Measurements from ENCODE around the gene NUDT3.
"Not testable (repeated sequence)": the region's sequence is repeated elsewhere in the genome, so short reads cannot be mapped to it uniquely, and the experiment has no call there.

DNA sequence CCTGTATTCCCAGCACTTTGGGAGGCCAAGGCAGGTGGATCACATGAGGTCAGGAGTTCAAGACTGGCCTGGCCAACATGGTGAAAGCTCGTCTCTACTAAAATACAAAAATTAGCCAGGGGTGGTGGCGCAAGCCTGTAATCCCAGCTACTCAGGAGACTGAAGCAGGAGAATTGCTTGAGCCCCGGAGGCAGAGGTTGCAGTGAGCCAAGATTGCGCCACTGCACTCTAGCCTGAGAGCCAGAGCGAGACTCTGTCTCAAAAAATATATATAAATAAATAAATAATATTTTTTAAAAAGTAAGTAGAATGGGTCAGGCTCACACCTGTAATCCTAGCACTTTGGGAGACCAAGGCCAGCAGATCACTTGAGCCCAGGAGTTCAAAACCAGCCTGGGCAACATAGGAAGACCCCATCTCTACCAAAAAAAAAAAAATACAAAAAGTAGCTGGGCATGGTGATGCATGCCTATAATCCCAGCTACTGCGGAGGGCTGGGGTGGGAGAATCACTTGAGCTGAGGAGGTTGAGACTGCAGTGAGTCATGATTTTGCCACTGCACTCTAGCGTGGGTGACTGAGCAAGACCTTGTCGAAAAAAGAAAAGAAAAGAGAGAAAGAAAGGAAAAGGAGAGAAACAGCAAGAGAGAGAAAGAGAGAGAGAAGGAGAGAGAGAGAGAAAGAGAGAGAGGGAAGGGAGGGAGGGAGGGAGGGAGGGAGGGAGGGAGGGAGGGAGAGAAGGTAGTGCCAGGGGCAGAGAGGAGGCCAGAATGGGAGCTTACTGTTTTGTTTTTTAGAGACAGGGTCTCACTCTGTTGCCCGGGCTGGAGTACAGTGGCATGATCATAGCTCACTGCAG, 26.5 kb downstream of the NUDT3 start:
- TF ChIP-seq, protein P1, sequence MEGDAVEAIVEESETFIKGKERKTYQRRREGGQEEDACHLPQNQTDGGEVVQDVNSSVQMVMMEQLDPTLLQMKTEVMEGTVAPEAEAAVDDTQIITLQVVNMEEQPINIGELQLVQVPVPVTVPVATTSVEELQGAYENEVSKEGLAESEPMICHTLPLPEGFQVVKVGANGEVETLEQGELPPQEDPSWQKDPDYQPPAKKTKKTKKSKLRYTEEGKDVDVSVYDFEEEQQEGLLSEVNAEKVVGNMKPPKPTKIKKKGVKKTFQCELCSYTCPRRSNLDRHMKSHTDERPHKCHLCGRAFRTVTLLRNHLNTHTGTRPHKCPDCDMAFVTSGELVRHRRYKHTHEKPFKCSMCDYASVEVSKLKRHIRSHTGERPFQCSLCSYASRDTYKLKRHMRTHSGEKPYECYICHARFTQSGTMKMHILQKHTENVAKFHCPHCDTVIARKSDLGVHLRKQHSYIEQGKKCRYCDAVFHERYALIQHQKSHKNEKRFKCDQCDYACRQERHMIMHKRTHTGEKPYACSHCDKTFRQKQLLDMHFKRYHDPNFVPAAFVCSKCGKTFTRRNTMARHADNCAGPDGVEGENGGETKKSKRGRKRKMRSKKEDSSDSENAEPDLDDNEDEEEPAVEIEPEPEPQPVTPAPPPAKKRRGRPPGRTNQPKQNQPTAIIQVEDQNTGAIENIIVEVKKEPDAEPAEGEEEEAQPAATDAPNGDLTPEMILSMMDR (IDR thresholded peaks at IDR 0.05), result not testable (repeated sequence)
- TF ChIP-seq POLR2A (IDR thresholded peaks at IDR 0.05), result not testable (repeated sequence)

Measured in breast epithelium (tissue), 3 donors.